ENCODE measurements around the gene KLHL10. TPM values are rescaled to one million over a fixed set of nuclear protein-coding genes. Genes with fewer than 3 reads are reported as not detected.

The KLHL10 gene
- total and polyA plus RNA-seq, 9 of the 15 experiments (the other 6 are each of a cell fraction or from before 2014, with no cell fraction given), result 0.06 to 0.56 (median 0.12) TPM; not detected in 5

GRCh38 chr17:41864836-41865595 lies 27.4 kb downstream of the KLHL10 start, which contains the start of gene KLHL11 (continued):
- TF ChIP-seq, protein P1, sequence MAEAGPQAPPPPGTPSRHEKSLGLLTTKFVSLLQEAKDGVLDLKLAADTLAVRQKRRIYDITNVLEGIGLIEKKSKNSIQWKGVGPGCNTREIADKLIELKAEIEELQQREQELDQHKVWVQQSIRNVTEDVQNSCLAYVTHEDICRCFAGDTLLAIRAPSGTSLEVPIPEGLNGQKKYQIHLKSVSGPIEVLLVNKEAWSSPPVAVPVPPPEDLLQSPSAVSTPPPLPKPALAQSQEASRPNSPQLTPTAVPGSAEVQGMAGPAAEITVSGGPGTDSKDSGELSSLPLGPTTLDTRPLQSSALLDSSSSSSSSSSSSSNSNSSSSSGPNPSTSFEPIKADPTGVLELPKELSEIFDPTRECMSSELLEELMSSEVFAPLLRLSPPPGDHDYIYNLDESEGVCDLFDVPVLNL (CRISPR knock-in tag; IDR thresholded peaks at IDR 0.05; ENCODE audit: low read depth), result no peak
- no peak for TF ChIP-seq DPF2 (IDR thresholded peaks at IDR 0.05)
- no peak for TF ChIP-seq ZNF41 (CRISPR knock-in tag; conservative IDR thresholded peaks at IDR 0.05)
- TF ChIP-seq IFI16 (CRISPR knock-in tag; IDR thresholded peaks at IDR 0.05), result no peak
- TF ChIP-seq ARHGAP35 (IDR thresholded peaks at IDR 0.05; ENCODE audit: partially characterized antibody), result no peak
- TF ChIP-seq ZNF395 (CRISPR knock-in tag; IDR thresholded peaks at IDR 0.05), result no peak
- no peak for TF ChIP-seq MXI1 (IDR thresholded peaks at IDR 0.05; ENCODE audit: low read depth, low read length)
- TF ChIP-seq ZNF589 (CRISPR knock-in tag; IDR thresholded peaks at IDR 0.05; ENCODE audit: low read depth), result no peak
- TF ChIP-seq ZBTB43 (CRISPR knock-in tag; IDR thresholded peaks at IDR 0.05), result no peak
- TF ChIP-seq KLF16 (IDR thresholded peaks at IDR 0.05), result no peak
- no peak for TF ChIP-seq TAL1 (IDR thresholded peaks at IDR 0.05)
- peak; percentile 88 for TF ChIP-seq TBP (optimal IDR thresholded peaks at IDR 0.05; ENCODE audit: low read depth, low read length)
- TF ChIP-seq ZNF384 (IDR thresholded peaks at IDR 0.05; ENCODE audit: low read depth, low read length), result no peak
- TF ChIP-seq ZNF77 (CRISPR knock-in tag; IDR thresholded peaks at IDR 0.05), result no peak
- TF ChIP-seq HDAC1 (IDR thresholded peaks at IDR 0.05), result no peak
- no peak for TF ChIP-seq EZH2 (IDR thresholded peaks at IDR 0.05; ENCODE audit: borderline replicate concordance, low read depth, low read length)
- TF ChIP-seq RREB1 (CRISPR knock-in tag; IDR thresholded peaks at IDR 0.05), result no peak
- TF ChIP-seq CREM (IDR thresholded peaks at IDR 0.05; ENCODE audit: low read depth), result peak; percentile 86

Data from K562 (cell line).